Transverse colon (tissue), 4 donors: ENCODE results near the gene PHACTR2. TPM values are rescaled to one million over a fixed set of nuclear protein-coding genes. Genes with fewer than 3 reads are reported as not detected.

Source experiments
- DNase-seq: peaks from one replicate; pipeline ENCODE4 v3.0.0-alpha.2; 2019
- H3K27ac ChIP-seq, 4 donors: fragments of 200-600 bp; sonication (generic); 2 replicates each; pipeline ENCODE4 v1.5.1; 2016 to 2018; ENCODE audit warnings: inconsistent platforms in 4 of 4
- H3K27me3 ChIP-seq: fragments of 200-600 bp; sonication (generic); 2 replicates; pipeline ENCODE4 v1.5.1; 2017; ENCODE audit warnings: inconsistent platforms
- H3K36me3 ChIP-seq, 4 donors: fragments of 200-600 bp; sonication (generic); 2 replicates each; pipeline ENCODE4 v1.5.1; 2017 to 2019; ENCODE audit warnings: inconsistent platforms in 4 of 4
- H3K4me1 ChIP-seq, 4 donors: fragments of 200-600 bp; sonication (generic); 2 replicates each; pipeline ENCODE4 v1.5.1; 2017 to 2020; ENCODE audit warnings: inconsistent platforms in 4 of 4
- H3K4me3 ChIP-seq, 4 donors: fragments of 200-600 bp; sonication (generic); 1 replicate in 1 of 4; 2 replicates in 3 of 4; pipeline versions ENCODE4 v1.5.1 to v1.6.1; 2017 to 2019; ENCODE audit warnings: inconsistent platforms in 4 of 4
- H3K9me3 ChIP-seq, 2 donors: fragments of 200-600 bp; sonication (generic); 2 replicates each; pipeline ENCODE4 v1.5.1; 2017 to 2019; ENCODE audit warnings: inconsistent platforms in 2 of 2
- EP300 ChIP-seq: sonication (generic); formaldehyde crosslinking; IDR thresholded peaks from one replicate; pipeline ENCODE4 v1.6.1; 2017; ENCODE audit warnings: antibody characterized with exemption, low read depth
- POLR2A ChIP-seq: fragments of 450-650 bp; IDR thresholded peaks from one replicate; pipeline ENCODE4 v1.6.1; 2016; ENCODE audit warnings: antibody characterized with exemption, mild to moderate bottlenecking, moderate library complexity
- POLR2AphosphoS5 ChIP-seq, 3 donors: sonication (generic); formaldehyde crosslinking; IDR thresholded peaks; one replicate each; pipeline ENCODE4 v1.6.1; 2016; ENCODE audit warnings: antibody characterized with exemption in 3 of 3
- WGBS, 2 donors: methylation state at CpG; one replicate each; pipeline ENCODE4 v1.1.5; 2018; ENCODE audit warnings: low coverage in 1 of 2; 5-methylcytosine and 5-hydroxymethylcytosine counted together
- in situ Hi-C, 4 donors: fragments of 200-750 bp; cut with MboI; loops; one replicate each; pipeline versions ENCODE4 v1.15.0 to v1.15.1; 2017; ENCODE audit warnings: low sequenced_read_pairs in 3 of 4, low pct_ligation_motif_present in 1 of 4, low pct_unique_long_range_greater_than_20kb in 1 of 4
- intact Hi-C: fragments of 100-400 bp; cut with DNase I; formaldehyde crosslinking; loops from one replicate; pipeline ENCODE4 v1.15.1; 2023; ENCODE audit warnings: low total_unique reads
- total RNA-seq, 4 donors: library from RNA; depleted of rRNA; stranded (reverse); fragments of >200 nt; gene quantifications; one replicate each; pipeline ENCODE4 v1.1.0, GENCODE V29; 2016
- TF ChIP-seq, protein P1 (sequence below), 5 experiments: fragments of 200-600 bp in 3 of 5; fragments of 450-650 bp in 2 of 5; sonication (generic) in 3 of 5; IDR thresholded peaks; 1 replicate in 2 of 5; 2 replicates in 3 of 5; pipeline ENCODE4 v1.5.1; 2016 to 2017; ENCODE audit warnings: antibody characterized with exemption in 5 of 5, inconsistent platforms in 3 of 5, mild to moderate bottlenecking in 2 of 5, moderate library complexity in 1 of 5

PHACTR2 gene
- total RNA-seq, 4 donors from 2014 or later = 38.6 to 56.8 (median 48.7) TPM

- no peak for DNase-seq
- in situ Hi-C loops (no loop called here), intact Hi-C loops (no loop called here)
- H3K36me3 ChIP-seq = peaks cover 0 to 5% (median 0%) of the 10 kb centered on the region in 4 donors
- no peak overlapping the region for H3K27ac ChIP-seq
- TF ChIP-seq, protein P1, sequence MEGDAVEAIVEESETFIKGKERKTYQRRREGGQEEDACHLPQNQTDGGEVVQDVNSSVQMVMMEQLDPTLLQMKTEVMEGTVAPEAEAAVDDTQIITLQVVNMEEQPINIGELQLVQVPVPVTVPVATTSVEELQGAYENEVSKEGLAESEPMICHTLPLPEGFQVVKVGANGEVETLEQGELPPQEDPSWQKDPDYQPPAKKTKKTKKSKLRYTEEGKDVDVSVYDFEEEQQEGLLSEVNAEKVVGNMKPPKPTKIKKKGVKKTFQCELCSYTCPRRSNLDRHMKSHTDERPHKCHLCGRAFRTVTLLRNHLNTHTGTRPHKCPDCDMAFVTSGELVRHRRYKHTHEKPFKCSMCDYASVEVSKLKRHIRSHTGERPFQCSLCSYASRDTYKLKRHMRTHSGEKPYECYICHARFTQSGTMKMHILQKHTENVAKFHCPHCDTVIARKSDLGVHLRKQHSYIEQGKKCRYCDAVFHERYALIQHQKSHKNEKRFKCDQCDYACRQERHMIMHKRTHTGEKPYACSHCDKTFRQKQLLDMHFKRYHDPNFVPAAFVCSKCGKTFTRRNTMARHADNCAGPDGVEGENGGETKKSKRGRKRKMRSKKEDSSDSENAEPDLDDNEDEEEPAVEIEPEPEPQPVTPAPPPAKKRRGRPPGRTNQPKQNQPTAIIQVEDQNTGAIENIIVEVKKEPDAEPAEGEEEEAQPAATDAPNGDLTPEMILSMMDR (IDR thresholded peaks at IDR 0.05) = no peak
- TF ChIP-seq EP300 = no peak
- TF ChIP-seq POLR2A = no peak
- no peak for TF ChIP-seq POLR2AphosphoS5 (IDR thresholded peaks at IDR 0.05)
- WGBS, 2 donors = 64 to 83% methylated on average over 1 of the region's 1 CpG
- no peaks in the 10 kb centered on the region for H3K27me3 ChIP-seq
- H3K9me3 ChIP-seq = no peaks in the 10 kb centered on the region
- H3K4me3 ChIP-seq = no peak overlapping the region
- no peaks in the 10 kb centered on the region for H3K4me1 ChIP-seq
These were observed 40.7 kb downstream of the PHACTR2 start for GRCh38 chr6:143718472-143718871.

- no peaks in the 10 kb centered on the region for H3K9me3 ChIP-seq
- intact Hi-C loops = no loop called here
- in situ Hi-C loops = no loop called here
- no peaks in the 10 kb centered on the region for H3K27me3 ChIP-seq
- DNase-seq = no peak
- H3K4me1 ChIP-seq = no peaks in the 10 kb centered on the region
- TF ChIP-seq, protein P1 (IDR thresholded peaks at IDR 0.05) = no peak
- no peak for TF ChIP-seq POLR2AphosphoS5 (IDR thresholded peaks at IDR 0.05)
- TF ChIP-seq POLR2A = no peak
- TF ChIP-seq EP300 = no peak
- H3K27ac ChIP-seq = no peak overlapping the region
- no peak overlapping the region for H3K4me3 ChIP-seq
- peaks cover 0 to 9% (median 0%) of the 10 kb centered on the region in 4 donors for H3K36me3 ChIP-seq
These were observed 43.9 kb downstream of the PHACTR2 start for GRCh38 chr6:143721642-143722041.

- H3K4me3 ChIP-seq = no peak overlapping the region
- TF ChIP-seq POLR2AphosphoS5 (IDR thresholded peaks at IDR 0.05) (no peak), EP300 (no peak), POLR2A (no peak)
- TF ChIP-seq, protein P1 (IDR thresholded peaks at IDR 0.05) = no peak
- in situ Hi-C loops (no loop called here), intact Hi-C loops (no loop called here)
- peaks cover 0 to 9% (median 0%) of the 10 kb centered on the region in 4 donors for H3K36me3 ChIP-seq
- H3K4me1 ChIP-seq = no peaks in the 10 kb centered on the region
- WGBS, 2 donors = 75 to 99% methylated on average over 2 to 5 of the region's 5 CpGs
- H3K9me3 ChIP-seq = no peaks in the 10 kb centered on the region
- no peaks in the 10 kb centered on the region for H3K27me3 ChIP-seq
- no peak overlapping the region for H3K27ac ChIP-seq
- DNase-seq = no peak
These were observed 47.1 kb downstream of the PHACTR2 start for GRCh38 chr6:143724876-143725275.

GRCh38 chr6:143726015-143726647 lies 48.4 kb downstream of the PHACTR2 start:
- DNase-seq = no peak
- Histone ChIP-seq H3K9me3 (no peaks in the 10 kb centered on the region), H3K4me1 (peaks cover 0 to under 1% (median 0%) of the 10 kb centered on the region in 4 donors), H3K4me3 (no peak overlapping the region), H3K27me3 (no peaks in the 10 kb centered on the region), H3K27ac (no peak overlapping the region), H3K36me3 (peaks cover 0 to 9% (median 0%) of the 10 kb centered on the region in 4 donors)
- in situ Hi-C loops (no loop called here), intact Hi-C loops (no loop called here)
- TF ChIP-seq POLR2AphosphoS5 (IDR thresholded peaks at IDR 0.05) (no peak), EP300 (no peak), POLR2A (no peak)
- 55 to 61% methylated on average over 2 of the region's 2 CpGs for WGBS, 2 donors

- H3K27ac ChIP-seq = no peak overlapping the region
- no peak for DNase-seq
- in situ Hi-C loops (no loop called here), intact Hi-C loops (no loop called here)
- 100% methylated on average over 1 of the region's 1 CpG for WGBS, 2 donors
- no peaks in the 10 kb centered on the region for H3K9me3 ChIP-seq
- no peaks in the 10 kb centered on the region for H3K27me3 ChIP-seq
- H3K4me3 ChIP-seq = no peak overlapping the region
- peaks cover 0 to 9% (median 0%) of the 10 kb centered on the region in 4 donors for H3K36me3 ChIP-seq
- peaks cover 0 to 9% (median 3%) of the 10 kb centered on the region in 4 donors for H3K4me1 ChIP-seq
- no peak for TF ChIP-seq EP300
- no peak for TF ChIP-seq POLR2AphosphoS5 (IDR thresholded peaks at IDR 0.05)
- TF ChIP-seq, protein P1 (IDR thresholded peaks at IDR 0.05) = no peak
- no peak for TF ChIP-seq POLR2A
These were observed 49.3 kb downstream of the PHACTR2 start for GRCh38 chr6:143727035-143727434.
